Tibial nerve (tissue), 4 donors: ENCODE data around the gene KRTAP5-9.

Experiments
- CTCF ChIP-seq, 5 experiments: fragments of 200-600 bp in 3 of 5; fragments of 450-650 bp in 2 of 5; sonication (generic) in 3 of 5; IDR thresholded peaks; one replicate each; pipeline ENCODE4 v1.5.1; 2016 to 2019; ENCODE audit warnings: antibody characterized with exemption in 5 of 5, mild to moderate bottlenecking in 3 of 5, moderate library complexity in 2 of 5
- EP300 ChIP-seq, 2 donors: sonication (generic); formaldehyde crosslinking; IDR thresholded peaks; one replicate each; pipeline ENCODE4 v1.6.1; 2017; ENCODE audit warnings: antibody characterized with exemption in 2 of 2, mild to moderate bottlenecking in 1 of 2
- POLR2A ChIP-seq, 2 donors: fragments of 450-650 bp; IDR thresholded peaks; one replicate each; pipeline ENCODE4 v1.6.1; 2017; ENCODE audit warnings: antibody characterized with exemption in 2 of 2, mild to moderate bottlenecking in 2 of 2, moderate library complexity in 2 of 2

GRCh38 chr11:71527576-71528210 is 20.5 kb upstream of the KRTAP5-9 start:
- TF ChIP-seq CTCF (IDR thresholded peaks at IDR 0.05), result no peak
- TF ChIP-seq POLR2A (IDR thresholded peaks at IDR 0.05), result no peak
- TF ChIP-seq EP300 (IDR thresholded peaks at IDR 0.05), result no peak
